ENCODE results near the gene KCNH5.

Gene KCNH5

GRCh38 chr14:63006531-63006930 is 38.7 kb downstream of the KCNH5 start:
- Histone ChIP-seq H3F3A (ENCODE audit: insufficient read depth, low read length) (no peaks in the 10 kb centered on the region), H3K79me2 (ENCODE audit: insufficient read depth, low read length) (no peaks in the 10 kb centered on the region), H3K27me3 (ENCODE audit: insufficient read depth, low read length) (no peaks in the 10 kb centered on the region), H3K36me3 (ENCODE audit: insufficient read depth, low read length) (no peaks in the 10 kb centered on the region), H3K4me3 (ENCODE audit: low read depth, low read length, poor library complexity, severe bottlenecking) (no peak overlapping the region), H3K4me1 (ENCODE audit: insufficient read depth, low read length, severe bottlenecking) (no peaks in the 10 kb centered on the region), H4K20me1 (ENCODE audit: insufficient read depth, low read length) (no peaks in the 10 kb centered on the region), H2AFZ (ENCODE audit: low read length) (no peak overlapping the region), H3K9me2 (ENCODE audit: low read depth, low read length) (no peaks in the 10 kb centered on the region), H3K9ac (ENCODE audit: low read length) (no peak overlapping the region), H3K4me2 (ENCODE audit: low read length) (no peak overlapping the region), H3K9me3 (ENCODE audit: low read length) (no peaks in the 10 kb centered on the region), H3K27ac (ENCODE audit: low read depth, low read length, poor library complexity, severe bottlenecking) (no peak overlapping the region)
- TF ChIP-seq EZH2 (IDR thresholded peaks at IDR 0.05; ENCODE audit: borderline replicate concordance, low read length), result no peak
- TF ChIP-seq, protein P1, sequence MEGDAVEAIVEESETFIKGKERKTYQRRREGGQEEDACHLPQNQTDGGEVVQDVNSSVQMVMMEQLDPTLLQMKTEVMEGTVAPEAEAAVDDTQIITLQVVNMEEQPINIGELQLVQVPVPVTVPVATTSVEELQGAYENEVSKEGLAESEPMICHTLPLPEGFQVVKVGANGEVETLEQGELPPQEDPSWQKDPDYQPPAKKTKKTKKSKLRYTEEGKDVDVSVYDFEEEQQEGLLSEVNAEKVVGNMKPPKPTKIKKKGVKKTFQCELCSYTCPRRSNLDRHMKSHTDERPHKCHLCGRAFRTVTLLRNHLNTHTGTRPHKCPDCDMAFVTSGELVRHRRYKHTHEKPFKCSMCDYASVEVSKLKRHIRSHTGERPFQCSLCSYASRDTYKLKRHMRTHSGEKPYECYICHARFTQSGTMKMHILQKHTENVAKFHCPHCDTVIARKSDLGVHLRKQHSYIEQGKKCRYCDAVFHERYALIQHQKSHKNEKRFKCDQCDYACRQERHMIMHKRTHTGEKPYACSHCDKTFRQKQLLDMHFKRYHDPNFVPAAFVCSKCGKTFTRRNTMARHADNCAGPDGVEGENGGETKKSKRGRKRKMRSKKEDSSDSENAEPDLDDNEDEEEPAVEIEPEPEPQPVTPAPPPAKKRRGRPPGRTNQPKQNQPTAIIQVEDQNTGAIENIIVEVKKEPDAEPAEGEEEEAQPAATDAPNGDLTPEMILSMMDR (IDR thresholded peaks at IDR 0.05; ENCODE audit: low read length), result no peak

- no peaks in the 10 kb centered on the region for H4K20me1 ChIP-seq (ENCODE audit: insufficient read depth, low read length)
- no peaks in the 10 kb centered on the region for H3K36me3 ChIP-seq (ENCODE audit: insufficient read depth, low read length)
- no peak overlapping the region for H3K4me2 ChIP-seq (ENCODE audit: low read length)
- H3K4me3 ChIP-seq (ENCODE audit: low read depth, low read length, poor library complexity, severe bottlenecking), result no peak overlapping the region
- H3F3A ChIP-seq (ENCODE audit: insufficient read depth, low read length), result no peaks in the 10 kb centered on the region
- TF ChIP-seq EZH2 (IDR thresholded peaks at IDR 0.05; ENCODE audit: borderline replicate concordance, low read length), result no peak
- TF ChIP-seq, protein P1 (IDR thresholded peaks at IDR 0.05; ENCODE audit: low read length), result no peak
- no peaks in the 10 kb centered on the region for H3K9me3 ChIP-seq (ENCODE audit: low read length)
- no peaks in the 10 kb centered on the region for H3K4me1 ChIP-seq (ENCODE audit: insufficient read depth, low read length, severe bottlenecking)
- no peaks in the 10 kb centered on the region for H3K9me2 ChIP-seq (ENCODE audit: low read depth, low read length)
- H3K27ac ChIP-seq (ENCODE audit: low read depth, low read length, poor library complexity, severe bottlenecking), result no peak overlapping the region
- no peak overlapping the region for H2AFZ ChIP-seq (ENCODE audit: low read length)
- H3K79me2 ChIP-seq (ENCODE audit: insufficient read depth, low read length), result no peaks in the 10 kb centered on the region
- no peak overlapping the region for H3K9ac ChIP-seq (ENCODE audit: low read length)
- H3K27me3 ChIP-seq (ENCODE audit: insufficient read depth, low read length), result no peaks in the 10 kb centered on the region
Observed at GRCh38 chr14:62994096-62994495, 51.2 kb downstream of the KCNH5 start.

- Histone ChIP-seq H3K9me3 (ENCODE audit: low read length) (no peaks in the 10 kb centered on the region), H3K9me2 (ENCODE audit: low read depth, low read length) (no peaks in the 10 kb centered on the region), H3F3A (ENCODE audit: insufficient read depth, low read length) (no peaks in the 10 kb centered on the region), H3K79me2 (ENCODE audit: insufficient read depth, low read length) (no peaks in the 10 kb centered on the region), H3K36me3 (ENCODE audit: insufficient read depth, low read length) (no peaks in the 10 kb centered on the region), H3K4me1 (ENCODE audit: insufficient read depth, low read length, severe bottlenecking) (no peaks in the 10 kb centered on the region), H3K9ac (ENCODE audit: low read length) (no peak overlapping the region), H3K4me3 (ENCODE audit: low read depth, low read length, poor library complexity, severe bottlenecking) (no peak overlapping the region), H3K4me2 (ENCODE audit: low read length) (no peak overlapping the region), H3K27ac (ENCODE audit: low read depth, low read length, poor library complexity, severe bottlenecking) (no peak overlapping the region), H2AFZ (ENCODE audit: low read length) (no peak overlapping the region), H4K20me1 (ENCODE audit: insufficient read depth, low read length) (no peaks in the 10 kb centered on the region), H3K27me3 (ENCODE audit: insufficient read depth, low read length) (no peaks in the 10 kb centered on the region)
- TF ChIP-seq, protein P1 (IDR thresholded peaks at IDR 0.05; ENCODE audit: low read length), result no peak
- no peak for TF ChIP-seq EZH2 (IDR thresholded peaks at IDR 0.05; ENCODE audit: borderline replicate concordance, low read length)
Observed at GRCh38 chr14:62988967-62989366, 56.3 kb downstream of the KCNH5 start.
